Dermis microvascular lymphatic vessel endothelial cell (primary cell): ENCODE results near the gene GRK4. TPM values are rescaled to one million over a fixed set of nuclear protein-coding genes. Genes with fewer than 3 reads are reported as not detected.
"Not testable (repeated sequence)": the region's sequence is repeated elsewhere in the genome, so short reads cannot be mapped to it uniquely, and the experiment has no call there.

Source experiments
- DNase-seq, 2 donors: peaks; one replicate each; pipeline versions ENCODE4 v3.0.0 to v3.0.0-alpha.2; 2010; ENCODE audit warnings: low read depth in 2 of 2
- total RNA-seq: library from RNA; depleted of rRNA; stranded (reverse); fragments of >200 nt; gene quantifications from 2 replicates; pipeline ENCODE4 v1.2.1, GENCODE V29; 2014

The GRK4 gene
- total RNA-seq, 1 donor from 2014 or later, result 2.4 TPM

DNA sequence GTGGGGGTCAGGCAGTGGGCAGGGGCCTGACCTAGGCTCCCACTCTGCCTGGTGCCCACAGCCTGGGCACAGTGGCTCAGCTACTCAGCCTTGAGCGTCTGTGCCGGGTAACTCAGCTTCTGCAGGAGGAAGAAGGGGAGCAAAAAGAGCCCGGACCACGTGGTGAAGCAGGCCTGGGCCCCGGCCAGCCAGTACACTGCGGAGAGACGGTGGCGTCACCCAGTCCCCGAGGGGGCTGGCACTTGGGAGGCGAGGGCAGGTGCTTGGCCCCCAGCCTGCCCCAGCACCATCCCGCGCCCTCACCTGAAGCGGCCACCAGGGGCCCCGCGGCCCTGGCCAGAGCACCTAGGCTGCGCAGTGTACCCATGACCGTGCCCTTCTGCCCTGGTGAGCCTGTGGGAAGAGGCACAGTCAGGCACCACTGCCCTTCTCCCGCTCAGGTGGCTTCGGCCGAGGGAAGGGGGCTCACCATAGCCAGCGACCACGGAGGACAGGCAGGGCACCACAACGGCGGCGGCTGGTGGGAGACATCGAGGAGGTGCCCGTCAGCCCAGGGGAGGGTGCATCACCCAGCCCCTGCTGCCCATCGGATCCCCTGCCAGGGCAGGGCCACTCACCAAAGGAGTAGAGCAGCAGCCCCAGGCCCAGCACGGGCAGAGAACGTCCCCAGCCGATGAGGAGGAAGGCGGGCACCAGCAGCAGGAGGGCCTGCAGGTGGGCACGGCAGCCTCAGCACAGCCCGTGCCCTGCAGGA is 32.4 kb upstream of the GRK4 start:
- no peak for DNase-seq

GRCh38 chr4:2931512-2932301 is 31.7 kb upstream of the GRK4 start:
- peak in 1 of 2 donors; percentile 52 for DNase-seq

DNA sequence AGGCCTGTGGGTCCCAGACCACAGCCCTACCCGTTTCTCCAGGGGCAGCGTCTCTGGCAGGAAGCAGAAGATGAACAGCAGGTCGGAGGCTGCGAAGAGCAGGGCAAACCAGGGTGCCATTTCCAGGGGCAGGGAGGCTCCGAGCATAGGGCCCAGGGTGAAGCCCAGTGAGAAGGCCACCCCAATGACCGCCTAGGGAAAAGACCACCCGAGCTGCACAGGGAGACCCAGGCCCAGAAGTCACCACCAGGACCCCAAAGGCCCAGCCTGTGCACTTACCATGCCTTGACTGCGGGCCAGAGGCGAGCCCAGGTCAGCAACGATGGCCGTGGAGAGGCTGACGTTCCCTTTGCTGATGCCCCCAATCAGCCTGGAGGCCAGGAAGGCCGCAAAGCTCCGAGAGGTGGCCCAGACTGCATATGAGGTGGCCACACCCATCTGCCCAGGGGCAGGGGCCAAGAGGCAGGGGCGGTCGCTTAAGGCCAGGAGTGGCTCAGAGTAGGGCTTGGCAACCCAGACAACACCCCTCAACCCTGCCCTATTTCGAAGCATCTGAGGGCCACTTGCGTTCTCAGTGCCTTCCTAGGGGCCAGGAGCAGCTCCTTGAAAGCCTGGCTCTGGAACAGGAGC is 30.9 kb upstream of the GRK4 start:
- no peak for DNase-seq

- no peak for DNase-seq
Measured at GRCh38 chr4:2932951-2933565, 30.3 kb upstream of the GRK4 start.

DNA sequence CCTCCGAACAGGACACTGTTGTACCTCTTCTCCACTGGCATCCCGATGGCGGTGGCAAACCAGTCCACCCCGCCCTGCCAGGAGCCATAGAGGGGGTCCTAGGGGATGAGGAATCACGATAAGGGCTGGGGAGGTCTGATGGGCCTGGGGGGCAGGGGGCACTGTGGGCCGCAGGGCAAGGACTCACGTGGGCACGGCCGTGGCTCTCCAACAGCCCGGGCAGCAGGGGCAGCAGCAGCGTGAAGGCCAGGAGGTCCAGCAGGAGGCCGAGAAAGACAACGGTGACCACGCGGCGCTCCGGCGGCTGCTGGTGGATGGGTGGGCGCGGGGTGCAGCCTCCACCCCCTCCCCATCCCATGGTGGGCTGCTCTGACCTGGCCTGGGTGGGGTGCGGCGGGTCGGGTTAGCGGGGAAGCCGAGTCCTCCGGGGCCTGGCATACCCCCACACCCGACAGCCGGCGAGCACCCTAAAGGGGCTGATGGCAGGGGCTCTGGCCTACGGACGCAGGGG is 29.8 kb upstream of the GRK4 start:
- DNase-seq, result no peak

GRCh38 chr4:2934077-2934812 is 29.1 kb upstream of the GRK4 start:
- peak in 1 of 2 donors; percentile 35 for DNase-seq

GRCh38 chr4:2934813-2935761 is 28.3 kb upstream of the GRK4 start:
- peak; percentile 74 to 90 for DNase-seq

GRCh38 chr4:2935762-2936743 is 27.3 kb upstream of the GRK4 start:
- DNase-seq, result no peak

DNA sequence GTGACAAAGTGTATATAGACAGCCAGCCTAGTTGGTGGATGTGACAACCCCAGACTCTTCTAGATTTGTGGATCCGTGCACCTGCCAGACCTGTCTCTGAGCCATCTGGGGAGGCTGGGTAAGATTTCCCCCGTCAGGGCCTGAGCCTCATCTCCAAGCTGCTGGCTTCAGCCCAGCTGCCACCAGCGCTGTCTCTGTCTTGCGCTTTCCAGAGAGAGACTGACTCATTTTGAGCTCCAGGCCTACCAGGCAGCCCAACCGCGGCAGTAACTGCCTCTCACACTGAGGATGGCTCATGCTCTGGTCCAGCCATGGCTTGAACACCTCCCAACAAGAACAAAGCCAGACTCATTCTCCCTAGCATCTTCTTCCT is 26.6 kb upstream of the GRK4 start:
- no peak for DNase-seq

GRCh38 chr4:2937146-2937857 is 26.1 kb upstream of the GRK4 start:
- DNase-seq, result no peak

DNA sequence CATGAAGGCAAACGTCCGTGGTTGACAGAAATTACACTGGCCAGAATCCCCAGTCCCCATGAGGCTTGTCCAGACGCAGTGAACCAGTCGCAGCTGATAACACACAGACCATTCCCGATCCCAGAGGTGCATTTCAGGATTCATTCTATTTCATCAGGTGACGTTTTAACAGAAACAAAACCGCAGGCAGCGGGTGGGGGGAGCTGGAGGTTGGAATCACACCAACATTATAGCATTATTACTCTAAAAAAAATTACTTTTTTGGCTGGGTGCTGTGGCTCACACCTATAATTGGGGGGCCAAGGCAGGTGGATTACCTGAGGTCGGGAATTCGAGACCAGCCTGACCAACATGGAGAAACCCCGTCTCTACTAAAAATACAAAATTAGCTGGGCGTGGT is 25.4 kb upstream of the GRK4 start:
- no peak for DNase-seq

DNA sequence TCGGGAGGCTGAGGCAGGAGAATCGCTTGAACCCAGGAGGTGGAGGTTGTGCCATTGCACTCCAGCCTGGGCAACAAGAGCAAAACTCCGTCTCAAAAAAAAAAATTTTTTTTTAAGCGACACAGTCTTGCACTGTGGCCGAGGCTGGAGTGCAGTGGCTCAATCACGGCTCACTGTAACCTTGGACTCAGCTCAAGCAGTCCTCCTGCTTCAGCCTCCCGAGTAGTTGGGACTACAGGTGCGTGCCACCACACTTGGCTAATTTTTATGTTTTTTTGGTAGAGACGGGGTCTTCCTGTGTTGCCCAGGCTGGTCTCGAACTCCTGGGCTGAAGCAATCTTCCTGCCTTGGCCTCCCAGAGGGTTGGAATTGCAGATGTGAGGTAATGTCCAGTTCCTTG is 25.0 kb upstream of the GRK4 start:
- DNase-seq, result not testable (repeated sequence)

- DNase-seq, result no peak
Measured at GRCh38 chr4:2938906-2939305, 24.5 kb upstream of the GRK4 start.

- DNase-seq, result no peak
Measured at GRCh38 chr4:2939383-2940243, 23.8 kb upstream of the GRK4 start.

DNA sequence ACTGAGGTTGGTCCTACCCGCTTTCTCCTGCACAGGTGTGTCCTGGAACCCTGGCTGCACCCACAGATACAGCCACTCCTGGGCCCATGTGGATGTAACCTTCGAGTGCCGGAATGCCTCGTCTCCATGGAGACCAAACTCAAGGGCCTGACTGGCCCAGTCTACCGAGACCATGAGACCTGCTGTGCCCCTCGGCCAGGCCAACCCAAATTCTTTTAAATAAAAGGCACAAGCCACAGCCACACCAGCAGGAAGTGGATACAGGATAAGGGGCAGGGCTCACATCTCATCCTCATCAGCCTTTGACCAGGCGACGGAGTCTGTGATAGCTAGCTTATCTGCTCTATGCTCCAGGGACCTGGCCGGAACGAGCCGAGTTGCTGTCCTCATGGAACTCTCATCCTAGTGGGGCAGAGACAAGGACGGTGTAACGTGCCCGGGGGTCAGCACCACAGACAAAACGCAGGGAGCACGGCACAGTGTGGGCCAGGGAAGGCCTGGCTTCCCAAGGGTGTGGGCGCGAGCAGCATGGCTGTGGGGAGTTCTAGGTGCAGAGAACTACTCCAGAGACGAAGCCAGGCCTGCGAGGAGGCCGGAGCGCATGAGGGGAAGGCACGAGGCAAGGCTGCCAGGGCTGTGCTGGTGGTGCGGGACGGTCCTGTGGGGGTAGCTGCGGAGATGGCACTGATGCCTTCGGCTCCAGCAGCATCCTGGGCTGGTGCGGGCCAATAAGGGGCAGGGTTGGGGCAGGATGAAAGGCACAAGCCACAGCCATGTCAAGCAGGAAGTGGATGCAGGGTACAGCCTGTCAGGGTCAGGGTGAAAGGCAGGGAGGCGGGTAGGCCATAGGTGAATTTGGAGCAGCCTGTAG is 22.9 kb upstream of the GRK4 start:
- no peak for DNase-seq
